ENCODE results near the gene DGLUCY. TPM values are rescaled to one million over a fixed set of nuclear protein-coding genes. Genes with fewer than 3 reads are reported as not detected.

The DGLUCY gene
- total RNA-seq, 1 donor from 2014 or later, result 20.0 TPM

DNA sequence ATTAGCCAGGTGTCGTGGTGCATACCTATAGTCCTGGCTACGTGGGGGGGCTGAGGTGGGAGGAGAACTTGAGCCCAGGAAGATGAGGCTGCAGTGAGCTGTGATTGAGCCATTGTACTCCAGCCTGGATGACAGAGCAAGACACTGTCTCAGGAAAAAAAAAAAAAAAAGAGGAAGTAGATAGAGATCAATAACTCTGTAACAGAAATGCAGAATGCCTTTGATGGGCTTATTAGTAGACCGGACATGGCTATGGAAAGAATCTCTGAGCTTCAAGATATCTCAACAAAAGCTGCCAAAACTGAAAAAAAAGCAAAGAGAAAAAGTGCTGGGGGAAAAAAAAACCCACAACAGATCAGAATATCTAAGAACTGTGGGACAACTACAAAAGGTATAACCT, 93.1 kb downstream of the DGLUCY start:
- H3K9me3 Mint-ChIP-seq (ENCODE audit: unreplicated experiment), result no peaks in the 10 kb centered on the region
- H3K27ac Mint-ChIP-seq (ENCODE audit: unreplicated experiment), result no peak overlapping the region
- Histone ChIP-seq H3K36me3 (ENCODE audit: insufficient read depth, low read length) (no peaks in the 10 kb centered on the region), H3K4me1 (ENCODE audit: insufficient read depth, low read length) (no peaks in the 10 kb centered on the region), H3K4me3 (ENCODE audit: insufficient read depth, low read depth, low read length) (no peak overlapping the region), H3K27me3 (ENCODE audit: insufficient read depth, low read length) (no peaks in the 10 kb centered on the region), H3K79me2 (ENCODE audit: insufficient read depth, low read length) (no peaks in the 10 kb centered on the region), H3K27ac (ENCODE audit: low read depth, low read length) (no peak overlapping the region), H3K4me2 (ENCODE audit: low read length) (no peak overlapping the region), H2AFZ (ENCODE audit: low read depth, low read length) (no peak overlapping the region), H4K20me1 (ENCODE audit: insufficient read depth, low read length) (no peaks in the 10 kb centered on the region), H3K9me3 (ENCODE audit: insufficient read depth, low read depth, low read length) (no peaks in the 10 kb centered on the region), H3K9ac (ENCODE audit: low read length) (no peak overlapping the region)
- DNase-seq (ENCODE audit: low read depth) (no peak), FAIRE-seq (no peak)
- no peaks in the 10 kb centered on the region for H3K27me3 Mint-ChIP-seq (ENCODE audit: low read depth, unreplicated experiment)
- peaks cover 3% of the 10 kb centered on the region for H3K4me1 Mint-ChIP-seq (ENCODE audit: low read depth, unreplicated experiment)
- peaks cover 19% of the 10 kb centered on the region for H3K36me3 Mint-ChIP-seq (ENCODE audit: low read depth, unreplicated experiment)
- H3K4me3 Mint-ChIP-seq (ENCODE audit: unreplicated experiment), result no peak overlapping the region
- TF ChIP-seq EZH2 (IDR thresholded peaks at IDR 0.05; ENCODE audit: insufficient read depth, low read length) (no peak), CTCF (IDR thresholded peaks at IDR 0.05; ENCODE audit: insufficient read depth, low read depth, low read length) (no peak)

GRCh38 chr14:91211017-91211416, 97.1 kb downstream of the DGLUCY start:
- TF ChIP-seq EZH2 (IDR thresholded peaks at IDR 0.05; ENCODE audit: insufficient read depth, low read length), result no peak
- no peak for TF ChIP-seq CTCF (IDR thresholded peaks at IDR 0.05; ENCODE audit: insufficient read depth, low read depth, low read length)
- H3K9ac ChIP-seq (ENCODE audit: low read length), result no peak overlapping the region
- H3K4me1 ChIP-seq (ENCODE audit: insufficient read depth, low read length), result no peaks in the 10 kb centered on the region
- Mint-ChIP-seq H3K27me3 (ENCODE audit: low read depth, unreplicated experiment) (no peaks in the 10 kb centered on the region), H3K4me1 (ENCODE audit: low read depth, unreplicated experiment) (no peaks in the 10 kb centered on the region), H3K27ac (ENCODE audit: unreplicated experiment) (no peak overlapping the region), H3K36me3 (ENCODE audit: low read depth, unreplicated experiment) (peaks cover 16% of the 10 kb centered on the region), H3K9me3 (ENCODE audit: unreplicated experiment) (no peaks in the 10 kb centered on the region), H3K4me3 (ENCODE audit: unreplicated experiment) (no peak overlapping the region)
- H3K36me3 ChIP-seq (ENCODE audit: insufficient read depth, low read length), result no peaks in the 10 kb centered on the region
- FAIRE-seq (no peak), DNase-seq (ENCODE audit: low read depth) (no peak)
- no peak overlapping the region for H3K4me3 ChIP-seq (ENCODE audit: insufficient read depth, low read depth, low read length)
- H2AFZ ChIP-seq (ENCODE audit: low read depth, low read length), result no peak overlapping the region
- no peaks in the 10 kb centered on the region for H3K27me3 ChIP-seq (ENCODE audit: insufficient read depth, low read length)
- H3K79me2 ChIP-seq (ENCODE audit: insufficient read depth, low read length), result no peaks in the 10 kb centered on the region
- no peaks in the 10 kb centered on the region for H4K20me1 ChIP-seq (ENCODE audit: insufficient read depth, low read length)
- H3K27ac ChIP-seq (ENCODE audit: low read depth, low read length), result no peak overlapping the region
- H3K9me3 ChIP-seq (ENCODE audit: insufficient read depth, low read depth, low read length), result no peaks in the 10 kb centered on the region
- no peak overlapping the region for H3K4me2 ChIP-seq (ENCODE audit: low read length)

DNA sequence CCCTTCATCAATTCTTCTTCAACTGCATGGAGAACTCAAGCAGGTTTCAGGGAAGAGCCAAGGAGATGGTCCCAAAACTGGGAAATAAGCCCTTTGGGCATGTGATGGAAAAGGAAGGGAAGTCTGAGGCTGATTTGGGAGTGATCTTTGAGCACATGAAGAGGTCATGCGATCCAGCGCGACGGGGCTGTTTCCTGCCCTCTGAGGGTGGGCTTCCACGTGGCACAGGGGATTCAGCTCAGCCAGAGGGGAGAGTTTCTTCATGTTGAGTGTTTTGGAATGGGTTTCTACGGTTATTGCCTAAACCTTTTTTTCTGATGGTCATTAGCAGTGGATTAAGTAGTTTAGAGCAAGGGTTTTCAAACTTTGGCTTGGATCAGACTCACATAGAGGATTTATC, 100.4 kb downstream of the DGLUCY start:
- no peaks in the 10 kb centered on the region for H3K27me3 Mint-ChIP-seq (ENCODE audit: low read depth, unreplicated experiment)
- TF ChIP-seq CTCF (IDR thresholded peaks at IDR 0.05; ENCODE audit: insufficient read depth, low read depth, low read length) (no peak), EZH2 (IDR thresholded peaks at IDR 0.05; ENCODE audit: insufficient read depth, low read length) (no peak)
- Histone ChIP-seq H2AFZ (ENCODE audit: low read depth, low read length) (no peak overlapping the region), H3K9ac (ENCODE audit: low read length) (no peak overlapping the region), H3K4me1 (ENCODE audit: insufficient read depth, low read length) (peaks cover 4% of the 10 kb centered on the region), H4K20me1 (ENCODE audit: insufficient read depth, low read length) (no peaks in the 10 kb centered on the region), H3K27ac (ENCODE audit: low read depth, low read length) (no peak overlapping the region), H3K79me2 (ENCODE audit: insufficient read depth, low read length) (no peaks in the 10 kb centered on the region), H3K4me3 (ENCODE audit: insufficient read depth, low read depth, low read length) (no peak overlapping the region), H3K36me3 (ENCODE audit: insufficient read depth, low read length) (no peaks in the 10 kb centered on the region), H3K27me3 (ENCODE audit: insufficient read depth, low read length) (no peaks in the 10 kb centered on the region), H3K4me2 (ENCODE audit: low read length) (no peak overlapping the region), H3K9me3 (ENCODE audit: insufficient read depth, low read depth, low read length) (no peaks in the 10 kb centered on the region)
- H3K27ac Mint-ChIP-seq (ENCODE audit: unreplicated experiment), result no peak overlapping the region
- peaks cover 2% of the 10 kb centered on the region for H3K9me3 Mint-ChIP-seq (ENCODE audit: unreplicated experiment)
- peaks cover 27% of the 10 kb centered on the region for H3K36me3 Mint-ChIP-seq (ENCODE audit: low read depth, unreplicated experiment)
- DNase-seq (ENCODE audit: low read depth) (no peak), FAIRE-seq (no peak)
- no peaks in the 10 kb centered on the region for H3K4me1 Mint-ChIP-seq (ENCODE audit: low read depth, unreplicated experiment)
- H3K4me3 Mint-ChIP-seq (ENCODE audit: unreplicated experiment), result no peak overlapping the region
